ENCODE data around the gene HNRNPLL. TPM values are rescaled to one million over a fixed set of nuclear protein-coding genes. Genes with fewer than 3 reads are reported as not detected.

Gene HNRNPLL
- total RNA-seq, 1 experiment from 2014 or later: 42.8 TPM

DNA sequence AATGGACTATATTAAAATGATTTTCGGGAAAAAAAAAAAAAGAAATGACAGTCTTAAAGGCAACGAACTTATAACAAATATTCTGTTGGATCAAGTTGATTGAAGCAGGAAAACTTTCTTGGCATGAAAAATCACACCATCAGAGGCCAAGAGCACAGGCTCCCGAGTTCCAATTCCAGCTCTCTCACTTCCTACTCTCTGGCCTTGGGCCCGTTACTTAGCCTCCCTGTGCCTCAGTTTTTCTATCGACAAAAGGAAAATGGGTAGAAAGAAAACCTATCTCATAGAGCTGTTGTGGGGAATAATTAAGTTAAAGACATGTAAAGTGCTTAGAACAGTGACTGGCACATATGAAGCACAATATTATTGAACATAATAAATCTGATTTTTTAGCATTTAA lies 74.2 kb downstream of the HNRNPLL start:
- DNase-seq (ENCODE audit: low read depth): no peak

DNA sequence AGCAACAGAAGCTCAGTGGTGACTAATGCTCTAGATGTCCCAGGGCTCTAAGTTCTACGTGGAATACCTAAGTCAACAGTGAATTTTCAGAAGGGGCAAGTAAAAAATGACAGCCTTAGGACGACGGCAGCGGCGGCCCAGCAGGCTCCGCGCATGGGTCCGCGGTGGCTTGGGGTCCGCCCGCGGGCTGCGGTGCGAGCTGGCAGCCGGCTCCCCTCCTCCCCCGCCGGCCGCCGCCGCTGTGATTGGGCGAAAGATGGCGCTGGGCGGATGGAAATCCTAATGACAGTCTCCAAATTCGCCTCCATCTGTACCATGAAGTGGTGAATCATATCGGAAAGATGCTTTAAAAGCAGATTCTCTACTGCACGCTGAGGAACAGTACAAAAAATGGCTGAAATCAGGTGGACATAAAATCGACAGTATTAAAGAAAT lies 74.7 kb downstream of the HNRNPLL start:
- peak; percentile 69 for DNase-seq (ENCODE audit: low read depth)

DNA sequence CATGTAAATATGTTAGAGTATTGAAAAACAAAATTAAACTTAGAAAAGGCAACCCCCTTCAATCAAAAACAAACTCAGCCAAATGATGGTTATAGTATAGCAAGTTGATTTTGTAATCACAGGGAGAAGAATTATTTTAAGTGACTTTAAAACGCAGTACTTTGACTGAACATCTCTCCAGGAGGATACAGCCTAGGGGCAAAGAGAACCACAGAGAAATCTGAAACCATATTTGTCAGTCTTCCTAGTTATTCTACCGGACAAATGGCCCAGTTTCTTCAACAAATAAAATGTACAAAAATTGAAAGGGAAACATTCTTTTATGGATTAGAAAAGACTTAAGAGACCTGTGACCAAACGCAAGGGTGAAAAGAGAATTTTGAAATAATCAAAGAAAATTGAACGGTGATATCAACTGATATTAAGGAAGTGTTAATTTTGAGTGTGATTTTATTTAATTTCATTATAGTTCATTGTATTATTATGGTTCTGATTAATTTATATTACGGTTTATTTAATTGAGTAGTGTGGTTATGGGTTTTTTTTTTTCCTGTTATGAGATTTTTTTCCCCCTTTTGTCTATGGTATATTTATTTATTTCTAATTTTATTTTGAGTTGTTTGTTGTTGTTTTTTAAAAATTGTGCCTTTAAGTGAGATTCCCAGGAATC lies 75.3 kb downstream of the HNRNPLL start:
- peak; percentile 58 for DNase-seq (ENCODE audit: low read depth)

DNA sequence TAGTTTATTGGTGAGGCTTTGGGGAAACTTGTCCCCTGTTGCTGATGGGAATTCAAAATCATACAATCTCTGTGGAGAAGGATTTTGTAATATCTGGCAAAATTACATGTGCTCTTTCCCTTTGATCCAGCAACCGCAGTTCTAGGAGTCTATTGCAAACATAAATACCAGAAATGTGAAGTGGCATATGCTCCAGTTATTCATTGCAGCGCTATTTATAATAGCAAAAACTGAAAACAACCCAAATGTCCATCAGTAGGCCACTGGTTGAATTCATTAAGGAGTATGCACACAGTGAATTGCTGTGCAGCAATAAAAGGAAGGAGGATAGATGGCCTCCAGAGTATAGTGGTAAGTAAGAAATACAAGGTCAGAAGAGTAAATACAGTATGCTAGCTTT lies 76.5 kb downstream of the HNRNPLL start:
- no peak for DNase-seq (ENCODE audit: low read depth)

DNA sequence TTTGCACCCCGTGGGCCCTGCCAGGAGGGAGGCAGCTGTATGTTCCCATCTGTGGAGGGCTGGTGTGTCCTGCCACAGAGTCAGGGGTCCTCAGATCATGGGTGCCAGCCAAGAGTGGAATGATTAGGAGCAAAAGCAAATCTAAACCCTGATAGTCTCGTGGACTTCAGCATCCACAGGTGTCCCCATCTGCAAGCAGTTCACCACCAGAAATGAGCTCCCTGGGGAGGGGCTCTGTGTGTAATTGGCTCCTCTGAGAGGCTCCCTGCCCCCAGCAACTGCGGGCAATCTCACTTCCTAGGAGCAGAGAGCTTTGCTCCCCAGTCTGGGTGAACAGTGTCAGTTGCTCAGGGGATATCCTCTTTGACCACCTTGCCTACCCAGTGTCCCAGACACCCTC lies 78.1 kb downstream of the HNRNPLL start:
- no peak for DNase-seq (ENCODE audit: low read depth)

DNA sequence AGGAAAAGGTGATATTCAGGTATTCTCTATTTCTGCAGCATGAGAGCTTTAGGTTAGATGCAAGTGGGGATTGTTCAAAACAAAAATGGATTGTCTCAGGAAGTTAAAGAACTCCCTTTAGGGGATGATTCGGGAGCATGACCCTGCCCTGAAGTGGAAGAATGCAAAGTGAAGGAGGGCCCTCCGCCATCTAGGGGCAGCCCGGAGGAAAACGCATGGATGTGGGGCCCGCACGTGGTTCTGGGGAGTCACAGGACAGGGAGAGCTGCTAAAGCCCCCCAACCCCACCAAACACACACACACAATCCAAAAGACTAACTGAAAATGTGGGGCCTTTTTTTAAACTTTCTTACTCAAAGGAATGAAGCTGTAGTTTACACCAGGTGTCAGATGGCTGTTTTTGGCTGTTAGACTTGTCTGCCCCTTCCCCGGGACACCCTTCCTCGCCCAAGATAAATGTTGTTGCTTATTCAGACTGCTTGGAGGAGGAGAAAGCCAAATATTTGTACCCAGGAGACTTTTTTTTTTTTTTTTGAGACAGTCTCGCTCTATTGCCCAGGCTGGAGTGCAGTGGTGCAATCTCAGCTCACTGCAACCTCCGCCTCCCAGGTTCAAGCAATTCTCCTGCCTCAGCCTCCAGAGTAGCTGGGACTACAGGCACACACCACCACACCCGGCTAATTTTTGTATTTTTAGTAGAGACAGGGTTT lies 78.8 kb downstream of the HNRNPLL start:
- no peak for DNase-seq (ENCODE audit: low read depth)

DNA sequence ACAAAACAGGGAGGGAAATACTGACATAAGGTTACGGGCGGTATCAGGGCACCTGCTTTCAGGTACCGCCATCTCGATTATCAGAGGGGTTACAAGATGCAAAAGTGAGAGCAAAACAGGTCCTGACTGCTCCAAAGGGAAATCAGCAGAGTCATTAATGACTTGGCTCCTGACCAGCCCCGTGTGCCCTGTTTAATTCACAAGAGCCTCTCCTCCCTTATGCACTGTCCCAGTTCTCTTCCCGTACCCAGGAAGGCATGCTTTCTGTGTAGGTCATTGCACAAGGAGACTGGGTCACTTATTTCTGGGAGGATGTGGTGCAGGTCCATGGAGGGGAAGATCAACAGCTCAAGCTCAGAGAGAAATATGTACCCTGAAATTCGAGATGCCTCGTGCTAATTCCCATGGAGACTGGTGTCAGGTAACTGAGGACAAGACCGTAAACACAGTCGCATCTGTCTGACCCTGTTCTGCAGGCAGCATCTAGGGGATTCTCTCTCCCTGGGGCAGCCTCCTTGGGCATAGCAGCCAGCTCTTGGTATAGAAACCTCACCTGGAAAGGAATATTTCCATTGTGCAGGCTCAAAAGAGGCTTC lies 79.9 kb downstream of the HNRNPLL start:
- no peak for DNase-seq (ENCODE audit: low read depth)

DNA sequence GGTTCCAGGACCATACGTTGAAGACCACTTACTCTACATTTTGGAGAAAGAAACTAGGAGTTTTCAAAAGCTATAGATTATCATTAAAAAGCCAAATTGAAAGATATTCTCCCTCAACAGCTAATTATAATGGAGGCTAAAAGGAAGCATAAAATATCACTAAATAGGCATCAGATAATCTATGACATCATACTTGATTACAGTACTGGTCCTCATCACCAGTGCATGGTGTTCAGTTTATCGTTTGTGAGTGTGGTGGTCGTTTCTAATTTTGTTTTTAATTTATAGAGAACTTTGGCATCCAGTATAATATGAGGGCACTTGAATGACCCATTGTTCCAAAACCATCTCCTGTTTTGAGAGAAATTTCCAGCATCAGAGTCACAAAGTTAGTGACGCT lies 80.9 kb downstream of the HNRNPLL start:
- no peak for DNase-seq (ENCODE audit: low read depth)

DNA sequence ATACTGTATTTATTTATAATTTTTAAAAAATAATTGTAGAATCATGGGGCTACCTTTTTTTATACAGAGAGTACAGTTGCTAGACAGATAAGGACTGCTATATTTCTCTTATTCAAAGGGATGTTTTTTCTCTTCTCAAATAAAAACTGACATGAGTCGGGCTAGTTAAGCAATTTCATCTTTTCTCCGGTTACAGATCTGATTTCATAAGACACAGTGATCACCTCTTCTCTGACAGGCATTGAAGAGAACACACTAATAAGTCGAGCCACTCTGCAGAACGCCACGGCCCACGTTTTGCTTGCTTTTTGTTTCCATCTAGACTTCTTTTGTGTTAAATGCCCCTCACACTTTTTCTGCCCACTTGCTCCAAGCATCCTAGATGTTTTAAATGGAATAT lies 85.4 kb downstream of the HNRNPLL start:
- DNase-seq (ENCODE audit: low read depth): no peak

DNA sequence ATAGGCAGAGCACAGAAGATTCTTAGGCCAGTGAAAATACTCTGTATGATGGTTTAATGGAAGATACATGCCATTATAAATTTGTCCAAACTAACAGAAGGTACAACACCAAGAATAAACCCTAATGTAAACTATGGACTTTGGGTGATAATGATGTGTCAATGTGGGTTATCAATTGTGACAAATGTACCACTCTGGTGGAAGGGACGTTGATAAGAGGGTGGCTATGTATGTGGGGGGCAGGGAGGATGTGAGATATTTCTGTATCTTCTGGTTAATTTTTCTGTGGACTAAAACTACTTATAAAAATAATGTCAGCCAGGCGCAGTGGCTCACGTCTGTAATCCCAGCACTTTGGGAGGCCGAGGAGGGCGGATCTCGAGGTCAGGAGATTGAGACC lies 86.2 kb downstream of the HNRNPLL start:
- no peak for DNase-seq (ENCODE audit: low read depth)

DNA sequence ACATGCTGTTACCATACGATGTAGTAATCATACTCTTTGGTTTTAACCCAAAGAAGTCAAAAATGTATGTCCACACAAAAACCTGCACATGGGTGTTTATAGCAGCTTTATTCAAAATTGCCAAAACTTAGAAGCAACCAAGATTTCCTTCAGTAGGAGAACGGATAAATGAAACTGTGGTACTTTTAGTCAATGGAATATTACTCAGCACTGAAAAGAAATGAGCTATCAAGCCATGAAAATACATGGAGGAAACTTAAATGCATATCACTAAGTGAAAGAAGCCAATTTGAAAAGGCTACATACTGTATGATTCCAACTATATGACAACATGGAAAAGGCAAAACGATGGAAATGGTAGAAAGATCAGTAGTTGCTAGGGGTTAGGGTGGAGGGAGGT lies 86.6 kb downstream of the HNRNPLL start:
- DNase-seq (ENCODE audit: low read depth): no peak

DNA sequence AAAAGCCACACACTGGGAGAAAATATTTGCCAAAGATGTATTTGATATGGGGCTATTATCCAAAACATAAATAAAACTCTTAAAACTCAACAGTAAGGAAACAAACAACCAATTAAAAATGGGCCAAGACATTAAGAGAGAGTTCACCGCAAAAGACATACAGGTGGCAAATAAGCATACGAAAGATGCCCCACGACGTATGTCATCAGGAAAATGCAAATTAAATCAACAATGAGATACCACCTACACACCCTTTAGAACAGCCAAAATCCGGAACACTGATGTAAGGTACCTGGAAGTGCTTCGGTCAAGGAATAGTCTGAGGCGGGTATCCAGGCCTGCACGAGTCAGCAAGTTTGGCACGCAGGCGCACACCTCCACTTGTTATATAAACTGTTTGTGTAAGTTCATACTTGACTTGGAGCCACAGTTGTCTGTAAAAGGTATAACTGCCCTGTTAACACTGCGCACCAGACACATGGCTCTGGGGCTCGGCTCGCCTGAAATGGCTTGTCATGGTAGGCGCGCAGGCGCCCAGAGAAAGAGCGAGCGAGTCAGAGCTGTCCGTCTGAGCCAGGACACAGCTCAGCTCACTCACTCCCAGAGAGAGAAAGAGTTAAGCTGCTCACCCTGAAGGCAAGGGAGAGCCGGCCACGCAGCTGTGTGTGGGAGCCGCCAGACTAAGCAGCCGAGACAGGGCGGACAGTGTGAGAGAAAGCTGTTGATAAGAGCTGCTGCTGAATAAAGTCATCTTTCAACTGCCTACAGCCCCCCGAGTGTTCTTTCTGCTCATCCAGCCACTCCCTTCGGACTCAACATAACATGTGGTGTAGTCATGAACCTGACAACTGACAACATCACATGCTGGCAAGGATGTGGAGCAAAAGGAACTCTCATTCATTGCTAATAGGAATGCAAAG lies 87.3 kb downstream of the HNRNPLL start:
- DNase-seq (ENCODE audit: low read depth): no peak

DNA sequence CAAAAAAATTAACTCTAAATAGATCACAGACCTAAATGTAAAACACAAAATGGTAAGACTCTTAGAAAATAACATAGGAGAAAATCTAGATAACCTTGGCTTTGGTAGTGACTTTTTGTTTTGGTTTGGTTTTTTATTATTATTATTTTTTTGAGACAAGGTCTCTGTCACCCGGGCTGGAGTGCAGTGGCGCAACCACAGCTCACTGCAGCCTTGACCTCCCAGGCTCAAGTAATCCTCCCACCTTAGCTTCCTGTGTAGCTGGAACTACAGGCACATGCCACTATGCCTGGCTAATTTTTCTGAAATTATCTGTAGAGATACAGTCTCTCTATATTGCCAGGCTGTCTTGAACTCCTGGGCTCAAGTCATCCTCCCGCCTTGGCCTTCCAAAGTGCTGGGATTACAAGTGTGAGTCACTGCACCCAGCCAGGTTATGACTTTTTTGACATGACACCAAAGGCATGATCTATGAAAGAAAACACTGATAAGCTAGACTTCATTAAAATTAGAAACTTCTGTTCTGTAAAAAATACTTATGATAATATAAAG lies 88.0 kb downstream of the HNRNPLL start:
- no peak for DNase-seq (ENCODE audit: low read depth)

DNA sequence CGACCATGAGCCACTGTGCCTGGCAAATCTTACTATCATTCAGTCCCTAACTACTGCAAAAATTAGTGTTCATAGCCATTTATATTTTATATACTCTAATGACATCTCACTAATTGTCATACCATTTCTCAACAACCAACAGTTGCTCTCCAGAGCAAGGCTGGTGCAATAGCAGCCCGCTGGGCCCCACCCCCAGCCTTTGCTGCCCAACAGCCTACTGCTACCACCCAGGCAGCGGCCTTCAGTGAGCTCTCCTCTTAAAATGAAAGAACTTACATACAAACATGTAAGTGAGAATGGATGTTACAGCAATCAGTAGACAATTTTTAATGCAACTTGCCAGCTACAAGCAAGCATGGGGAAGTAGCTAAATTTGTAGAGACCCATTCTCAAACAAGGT lies 90.5 kb downstream of the HNRNPLL start:
- DNase-seq (ENCODE audit: low read depth): no peak

Other genes starting within 250 kb of the HNRNPLL start
- 30.8 and 62.7 TPM in 2 replicates for gene ATL2, start 225.7 kb downstream of the HNRNPLL start, total RNA-seq (2014; rRNA removed; shearing (Covaris generic))
- 3.1 and 3.7 TPM in 2 replicates for gene GALM, start 63.2 kb upstream of the HNRNPLL start, total RNA-seq (2014; rRNA removed; shearing (Covaris generic))
- 158 and 243 TPM in 2 replicates for gene SRSF7, start 148.4 kb upstream of the HNRNPLL start, total RNA-seq (2014; rRNA removed; shearing (Covaris generic))
- 20.5 and 20.7 TPM in 2 replicates for gene GEMIN6, start 175.3 kb upstream of the HNRNPLL start, total RNA-seq (2014; rRNA removed; shearing (Covaris generic))